Measurements from ENCODE around the gene ELANE.
A peak's percentile ranks its signal among the peaks of the same experiment; 100 is the strongest.

The ELANE gene

GRCh38 chr19:852136-853013, at the start of gene ELANE:
Gene ELANE (plus strand): TSS chr19:852303. CDS start chr19:852329, 26 bp downstream.
- Histone ChIP-seq H3K4me1 (ENCODE audit: control insufficient read depth, insufficient read depth, low read length) (no peaks in the 10 kb centered on the region), H3K9ac (ENCODE audit: low read depth, low read length) (no peak within 1 kb of the TSS), H3K27ac (ENCODE audit: low read depth, low read length) (no peak within 1 kb of the TSS), H3K36me3 (ENCODE audit: control insufficient read depth, insufficient read depth, low read length) (no peaks in the 10 kb centered on the region), H3K4me3 (ENCODE audit: low read depth, low read length) (no peak within 1 kb of the TSS), H3K9me3 (ENCODE audit: control insufficient read depth, insufficient read depth, low read length) (no peaks in the 10 kb centered on the region), H3K27me3 (ENCODE audit: control insufficient read depth, insufficient read depth, low read length) (no peaks in the 10 kb centered on the region)

- no peak overlapping the region for H3K4me3 ChIP-seq (ENCODE audit: low read depth, low read length)
- H3K27me3 ChIP-seq (ENCODE audit: control insufficient read depth, insufficient read depth, low read length) = no peaks in the 10 kb centered on the region
- no peaks in the 10 kb centered on the region for H3K9me3 ChIP-seq (ENCODE audit: control insufficient read depth, insufficient read depth, low read length)
- H3K36me3 ChIP-seq (ENCODE audit: control insufficient read depth, insufficient read depth, low read length) = peaks cover 90% of the 10 kb centered on the region
- peaks cover 24% of the 10 kb centered on the region for H3K4me1 ChIP-seq (ENCODE audit: control insufficient read depth, insufficient read depth, low read length)
- H3K9ac ChIP-seq (ENCODE audit: low read depth, low read length) = no peak overlapping the region; the same call in 1 of the 2 replicates
- H3K27ac ChIP-seq (ENCODE audit: low read depth, low read length) = peak overlapping the region; percentile 18
Observed at GRCh38 chr19:802498-803098, 49.5 kb upstream of the ELANE start.

- H3K9me3 ChIP-seq (ENCODE audit: control insufficient read depth, insufficient read depth, low read length) = no peaks in the 10 kb centered on the region
- peaks cover 96% of the 10 kb centered on the region for H3K36me3 ChIP-seq (ENCODE audit: control insufficient read depth, insufficient read depth, low read length)
- H3K27ac ChIP-seq (ENCODE audit: low read depth, low read length) = peak overlapping the region; percentile 18
- H3K9ac ChIP-seq (ENCODE audit: low read depth, low read length) = no peak overlapping the region; the same call in 1 of the 2 replicates
- no peak overlapping the region for H3K4me3 ChIP-seq (ENCODE audit: low read depth, low read length)
- no peaks in the 10 kb centered on the region for H3K27me3 ChIP-seq (ENCODE audit: control insufficient read depth, insufficient read depth, low read length)
- peaks cover 24% of the 10 kb centered on the region for H3K4me1 ChIP-seq (ENCODE audit: control insufficient read depth, insufficient read depth, low read length)
Observed at GRCh38 chr19:803099-803561, 49.0 kb upstream of the ELANE start.

GRCh38 chr19:803686-804418, 48.3 kb upstream of the ELANE start:
- H3K27me3 ChIP-seq (ENCODE audit: control insufficient read depth, insufficient read depth, low read length) = no peaks in the 10 kb centered on the region
- peaks cover 24% of the 10 kb centered on the region for H3K4me1 ChIP-seq (ENCODE audit: control insufficient read depth, insufficient read depth, low read length)
- no peaks in the 10 kb centered on the region for H3K9me3 ChIP-seq (ENCODE audit: control insufficient read depth, insufficient read depth, low read length)
- peaks cover 98% of the 10 kb centered on the region for H3K36me3 ChIP-seq (ENCODE audit: control insufficient read depth, insufficient read depth, low read length)
- no peak overlapping the region for H3K4me3 ChIP-seq (ENCODE audit: low read depth, low read length)
- H3K9ac ChIP-seq (ENCODE audit: low read depth, low read length) = no peak overlapping the region
- no peak overlapping the region for H3K27ac ChIP-seq (ENCODE audit: low read depth, low read length)

GRCh38 chr19:804419-805165, 47.5 kb upstream of the ELANE start:
- Histone ChIP-seq H3K27ac (ENCODE audit: low read depth, low read length) (peak overlapping the region; percentile 10), H3K36me3 (ENCODE audit: control insufficient read depth, insufficient read depth, low read length) (peaks cover 100% of the 10 kb centered on the region), H3K4me1 (ENCODE audit: control insufficient read depth, insufficient read depth, low read length) (peaks cover 20% of the 10 kb centered on the region), H3K9me3 (ENCODE audit: control insufficient read depth, insufficient read depth, low read length) (no peaks in the 10 kb centered on the region), H3K27me3 (ENCODE audit: control insufficient read depth, insufficient read depth, low read length) (no peaks in the 10 kb centered on the region), H3K9ac (ENCODE audit: low read depth, low read length) (no peak overlapping the region), H3K4me3 (ENCODE audit: low read depth, low read length) (no peak overlapping the region)

GRCh38 chr19:805166-805551, 46.9 kb upstream of the ELANE start:
- no peaks in the 10 kb centered on the region for H3K27me3 ChIP-seq (ENCODE audit: control insufficient read depth, insufficient read depth, low read length)
- H3K36me3 ChIP-seq (ENCODE audit: control insufficient read depth, insufficient read depth, low read length) = peaks cover 100% of the 10 kb centered on the region
- peaks cover 14% of the 10 kb centered on the region for H3K4me1 ChIP-seq (ENCODE audit: control insufficient read depth, insufficient read depth, low read length)
- no peaks in the 10 kb centered on the region for H3K9me3 ChIP-seq (ENCODE audit: control insufficient read depth, insufficient read depth, low read length)
- H3K9ac ChIP-seq (ENCODE audit: low read depth, low read length) = no peak overlapping the region
- no peak overlapping the region for H3K4me3 ChIP-seq (ENCODE audit: low read depth, low read length)
- H3K27ac ChIP-seq (ENCODE audit: low read depth, low read length) = no peak overlapping the region

- Histone ChIP-seq H3K27ac (ENCODE audit: low read depth, low read length) (no peak overlapping the region), H3K27me3 (ENCODE audit: control insufficient read depth, insufficient read depth, low read length) (no peaks in the 10 kb centered on the region), H3K4me1 (ENCODE audit: control insufficient read depth, insufficient read depth, low read length) (peaks cover 8% of the 10 kb centered on the region; the same call in 1 of the 2 replicates), H3K4me3 (ENCODE audit: low read depth, low read length) (no peak overlapping the region), H3K9me3 (ENCODE audit: control insufficient read depth, insufficient read depth, low read length) (no peaks in the 10 kb centered on the region), H3K9ac (ENCODE audit: low read depth, low read length) (no peak overlapping the region), H3K36me3 (ENCODE audit: control insufficient read depth, insufficient read depth, low read length) (peaks cover 100% of the 10 kb centered on the region)
Observed at GRCh38 chr19:805600-806550, 46.2 kb upstream of the ELANE start.

DNA sequence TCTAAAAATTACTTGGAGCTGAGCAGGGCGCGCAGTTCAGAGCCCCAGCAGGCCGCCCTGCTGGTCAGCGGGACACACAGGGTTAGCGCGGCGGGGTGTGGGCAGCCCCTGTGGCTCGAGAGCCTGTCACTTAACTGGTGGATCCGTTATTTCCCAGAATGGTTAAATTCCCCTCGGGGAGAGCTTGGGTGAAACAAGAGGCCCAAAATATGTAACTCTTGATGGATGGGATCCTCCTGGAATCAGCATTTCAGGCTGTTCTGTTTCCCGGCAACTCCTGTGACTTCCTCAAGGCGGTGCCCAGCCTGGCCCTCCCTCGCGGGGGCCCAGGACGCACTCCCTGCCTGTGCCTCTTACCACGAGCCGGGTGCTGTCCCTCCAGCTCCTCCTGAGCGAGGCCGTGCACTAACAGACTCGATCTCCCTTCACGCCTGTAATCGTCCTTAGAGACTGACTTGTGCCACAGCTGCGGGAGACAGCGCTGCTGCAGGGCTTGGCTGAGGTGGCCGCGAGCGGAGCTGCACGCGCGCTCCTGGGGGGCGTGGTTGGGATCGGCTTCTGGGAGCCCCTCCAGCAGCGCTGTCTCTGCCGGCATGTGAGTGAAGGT, 45.2 kb upstream of the ELANE start:
- no peak overlapping the region for H3K4me3 ChIP-seq (ENCODE audit: low read depth, low read length)
- peaks cover 100% of the 10 kb centered on the region for H3K36me3 ChIP-seq (ENCODE audit: control insufficient read depth, insufficient read depth, low read length)
- no peaks in the 10 kb centered on the region for H3K27me3 ChIP-seq (ENCODE audit: control insufficient read depth, insufficient read depth, low read length)
- no peaks in the 10 kb centered on the region for H3K9me3 ChIP-seq (ENCODE audit: control insufficient read depth, insufficient read depth, low read length)
- peaks cover 2% of the 10 kb centered on the region; the same call in 1 of the 2 replicates for H3K4me1 ChIP-seq (ENCODE audit: control insufficient read depth, insufficient read depth, low read length)
- H3K27ac ChIP-seq (ENCODE audit: low read depth, low read length) = no peak overlapping the region
- H3K9ac ChIP-seq (ENCODE audit: low read depth, low read length) = no peak overlapping the region

GRCh38 chr19:807627-808422, 44.3 kb upstream of the ELANE start:
- H3K9ac ChIP-seq (ENCODE audit: low read depth, low read length) = no peak overlapping the region
- no peaks in the 10 kb centered on the region for H3K27me3 ChIP-seq (ENCODE audit: control insufficient read depth, insufficient read depth, low read length)
- no peaks in the 10 kb centered on the region for H3K9me3 ChIP-seq (ENCODE audit: control insufficient read depth, insufficient read depth, low read length)
- H3K4me3 ChIP-seq (ENCODE audit: low read depth, low read length) = no peak overlapping the region
- H3K36me3 ChIP-seq (ENCODE audit: control insufficient read depth, insufficient read depth, low read length) = peaks cover 94% of the 10 kb centered on the region
- H3K4me1 ChIP-seq (ENCODE audit: control insufficient read depth, insufficient read depth, low read length) = no peaks in the 10 kb centered on the region
- H3K27ac ChIP-seq (ENCODE audit: low read depth, low read length) = no peak overlapping the region
